T-helper 1 cell treated with Interleukin-12 subunit alpha and Interleukin-12 subunit beta and Interleukin-4 antibody, amounts not matched to agents 30 μg/mL and 1 μg/mL, for 36 hours (primary cell): Measurements from ENCODE around the gene C7orf57.
A peak's percentile ranks its signal among the peaks of the same experiment; 100 is the strongest.

Experiments used
- H3K27ac Mint-ChIP-seq: one replicate; pipeline ENCODE4 v1.8.0; 2021; ENCODE audit warnings: mild to moderate bottlenecking, mixed read lengths
- H3K27me3 Mint-ChIP-seq: one replicate; pipeline ENCODE4 v1.8.0; 2021; ENCODE audit warnings: low read depth, mixed read lengths
- H3K36me3 Mint-ChIP-seq: one replicate; pipeline ENCODE4 v1.8.0; 2021; ENCODE audit warnings: low read depth, mixed read lengths
- H3K4me1 Mint-ChIP-seq: one replicate; pipeline ENCODE4 v1.8.0; 2021; ENCODE audit warnings: low read depth, mixed read lengths
- H3K4me3 Mint-ChIP-seq: one replicate; pipeline ENCODE4 v1.8.0; 2021; ENCODE audit warnings: mild to moderate bottlenecking, moderate library complexity, mixed read lengths
- H3K9me3 Mint-ChIP-seq: one replicate; pipeline ENCODE4 v1.8.0; 2021; ENCODE audit warnings: mixed read lengths

Gene C7orf57

GRCh38 chr7:48085433-48085791 lies 50.1 kb downstream of the C7orf57 start:
- H3K4me3 Mint-ChIP-seq: peak overlapping the region; percentile 41
- H3K9me3 Mint-ChIP-seq: no peaks in the 10 kb centered on the region
- H3K36me3 Mint-ChIP-seq: peaks cover 4% of the 10 kb centered on the region
- H3K4me1 Mint-ChIP-seq: peaks cover 56% of the 10 kb centered on the region
- no peaks in the 10 kb centered on the region for H3K27me3 Mint-ChIP-seq
- H3K27ac Mint-ChIP-seq: peak overlapping the region; percentile 91

GRCh38 chr7:48085942-48086341 lies 50.6 kb downstream of the C7orf57 start:
- Mint-ChIP-seq H3K4me1 (peaks cover 62% of the 10 kb centered on the region), H3K27ac (peak overlapping the region; percentile 91), H3K4me3 (no peak overlapping the region), H3K36me3 (peaks cover 10% of the 10 kb centered on the region), H3K27me3 (no peaks in the 10 kb centered on the region), H3K9me3 (no peaks in the 10 kb centered on the region)

DNA sequence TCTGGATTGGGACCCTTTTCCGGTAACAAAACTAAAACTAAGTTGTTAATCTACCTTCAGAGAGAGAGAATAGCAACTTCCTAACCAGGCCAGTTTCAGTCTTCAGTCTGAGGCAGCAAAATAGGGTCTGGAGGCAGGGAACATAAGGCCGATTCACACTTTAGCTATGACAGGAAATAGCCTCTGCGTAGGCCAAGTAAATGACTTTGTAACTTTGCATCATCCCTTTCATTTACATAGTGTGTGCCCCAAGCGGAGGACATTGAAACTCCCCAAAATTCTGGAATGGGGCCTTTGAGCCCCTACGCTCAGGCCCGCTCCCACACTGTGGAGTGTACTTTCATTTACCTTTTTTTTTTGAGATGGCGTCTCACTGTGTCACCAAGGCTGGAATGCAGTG lies 52.0 kb downstream of the C7orf57 start:
- peaks cover 24% of the 10 kb centered on the region for H3K36me3 Mint-ChIP-seq
- H3K4me3 Mint-ChIP-seq: peak overlapping the region; percentile 49
- no peaks in the 10 kb centered on the region for H3K9me3 Mint-ChIP-seq
- H3K4me1 Mint-ChIP-seq: peaks cover 74% of the 10 kb centered on the region
- no peaks in the 10 kb centered on the region for H3K27me3 Mint-ChIP-seq
- peak overlapping the region; percentile 89 for H3K27ac Mint-ChIP-seq

GRCh38 chr7:48088559-48089045 lies 53.3 kb downstream of the C7orf57 start:
- Mint-ChIP-seq H3K27ac (peak overlapping the region; percentile 92), H3K4me3 (peak overlapping the region; percentile 91), H3K4me1 (peaks cover 70% of the 10 kb centered on the region), H3K9me3 (no peaks in the 10 kb centered on the region), H3K27me3 (no peaks in the 10 kb centered on the region), H3K36me3 (peaks cover 34% of the 10 kb centered on the region)

- peaks cover 40% of the 10 kb centered on the region for H3K36me3 Mint-ChIP-seq
- peaks cover 73% of the 10 kb centered on the region for H3K4me1 Mint-ChIP-seq
- H3K9me3 Mint-ChIP-seq: no peaks in the 10 kb centered on the region
- H3K27me3 Mint-ChIP-seq: no peaks in the 10 kb centered on the region
- peak within 1 kb of the TSS; percentile 92 for H3K27ac Mint-ChIP-seq
- H3K4me3 Mint-ChIP-seq: peak within 1 kb of the TSS; percentile 91
These were observed 54.0 kb downstream of the C7orf57 start, which contains the start of gene UPP1 for GRCh38 chr7:48089046-48090003. Gene UPP1 (plus strand): TSS chr7:48089265. CDS start chr7:48094784, 5,519 bp downstream.

DNA sequence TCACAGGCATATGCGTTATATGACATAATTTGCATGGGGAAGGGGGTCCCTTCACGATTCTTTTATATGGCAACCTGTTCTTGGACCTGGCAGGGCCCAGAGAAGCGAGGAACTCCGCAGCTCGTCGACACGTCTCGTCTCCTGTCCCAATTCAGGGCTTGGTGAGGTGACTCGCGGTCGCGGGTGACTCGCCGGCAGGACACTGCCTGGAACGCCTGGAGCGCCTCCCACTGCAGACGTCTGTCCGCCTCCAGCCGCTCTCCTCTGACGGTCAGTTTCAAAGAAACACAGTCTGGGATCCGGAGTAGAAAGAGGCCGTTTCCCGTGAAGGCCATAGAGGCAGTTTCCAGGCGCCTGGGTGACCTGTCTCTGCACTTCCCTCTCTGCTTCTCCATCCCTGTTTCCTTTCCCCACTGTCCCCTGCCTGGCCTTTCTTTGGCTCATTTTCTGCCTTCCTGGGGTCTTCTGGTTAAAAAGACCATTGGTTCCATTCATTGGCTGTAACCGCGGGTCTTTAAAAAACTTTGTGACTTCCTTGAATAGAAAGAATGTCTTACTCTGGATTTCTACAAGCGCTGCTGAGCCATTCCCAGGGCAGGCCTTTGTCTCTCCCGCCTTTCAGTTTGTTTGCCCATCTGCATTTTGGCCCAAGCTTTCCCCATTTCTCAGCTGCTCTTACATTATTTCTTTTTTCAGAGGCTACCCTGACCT lies 54.9 kb downstream of the C7orf57 start:
- peaks cover 73% of the 10 kb centered on the region for H3K4me1 Mint-ChIP-seq
- H3K27me3 Mint-ChIP-seq: no peaks in the 10 kb centered on the region
- H3K36me3 Mint-ChIP-seq: peaks cover 49% of the 10 kb centered on the region
- no peaks in the 10 kb centered on the region for H3K9me3 Mint-ChIP-seq
- H3K4me3 Mint-ChIP-seq: peak overlapping the region; percentile 91
- peak overlapping the region; percentile 82 for H3K27ac Mint-ChIP-seq

- Mint-ChIP-seq H3K4me3 (peak overlapping the region; percentile 91), H3K27ac (peak overlapping the region; percentile 63), H3K27me3 (no peaks in the 10 kb centered on the region), H3K36me3 (peaks cover 62% of the 10 kb centered on the region), H3K4me1 (peaks cover 69% of the 10 kb centered on the region), H3K9me3 (no peaks in the 10 kb centered on the region)
These were observed 56.4 kb downstream of the C7orf57 start for GRCh38 chr7:48091506-48092433.

DNA sequence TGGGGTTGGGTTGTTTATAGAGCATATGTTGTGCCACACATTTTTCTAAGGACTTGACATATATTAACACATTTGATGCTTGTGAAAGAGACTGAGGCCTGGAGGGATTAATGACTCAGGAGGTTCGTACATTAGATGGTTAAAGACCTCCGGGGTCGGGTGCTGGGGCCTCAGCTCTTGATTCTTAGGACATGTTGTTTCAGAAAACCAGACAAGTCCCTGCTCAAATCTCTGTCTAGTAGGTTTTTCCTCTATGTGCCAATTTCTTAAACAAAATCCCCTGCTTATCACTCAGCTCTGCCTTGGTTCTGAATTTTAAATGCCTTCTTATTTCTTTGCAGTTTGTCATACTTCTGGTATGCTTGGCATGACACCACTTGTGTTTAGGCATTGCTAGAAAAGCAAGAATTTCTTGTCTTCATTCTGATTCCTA lies 59.5 kb downstream of the C7orf57 start:
- no peak overlapping the region for H3K4me3 Mint-ChIP-seq
- no peaks in the 10 kb centered on the region for H3K9me3 Mint-ChIP-seq
- peaks cover 82% of the 10 kb centered on the region for H3K4me1 Mint-ChIP-seq
- peaks cover 88% of the 10 kb centered on the region for H3K36me3 Mint-ChIP-seq
- H3K27ac Mint-ChIP-seq: peak overlapping the region; percentile 79
- H3K27me3 Mint-ChIP-seq: no peaks in the 10 kb centered on the region

GRCh38 chr7:48096273-48096672 lies 60.9 kb downstream of the C7orf57 start:
- peaks cover 77% of the 10 kb centered on the region for H3K36me3 Mint-ChIP-seq
- H3K9me3 Mint-ChIP-seq: no peaks in the 10 kb centered on the region
- H3K4me3 Mint-ChIP-seq: peak overlapping the region; percentile 60
- peak overlapping the region; percentile 81 for H3K27ac Mint-ChIP-seq
- no peaks in the 10 kb centered on the region for H3K27me3 Mint-ChIP-seq
- peaks cover 71% of the 10 kb centered on the region for H3K4me1 Mint-ChIP-seq

DNA sequence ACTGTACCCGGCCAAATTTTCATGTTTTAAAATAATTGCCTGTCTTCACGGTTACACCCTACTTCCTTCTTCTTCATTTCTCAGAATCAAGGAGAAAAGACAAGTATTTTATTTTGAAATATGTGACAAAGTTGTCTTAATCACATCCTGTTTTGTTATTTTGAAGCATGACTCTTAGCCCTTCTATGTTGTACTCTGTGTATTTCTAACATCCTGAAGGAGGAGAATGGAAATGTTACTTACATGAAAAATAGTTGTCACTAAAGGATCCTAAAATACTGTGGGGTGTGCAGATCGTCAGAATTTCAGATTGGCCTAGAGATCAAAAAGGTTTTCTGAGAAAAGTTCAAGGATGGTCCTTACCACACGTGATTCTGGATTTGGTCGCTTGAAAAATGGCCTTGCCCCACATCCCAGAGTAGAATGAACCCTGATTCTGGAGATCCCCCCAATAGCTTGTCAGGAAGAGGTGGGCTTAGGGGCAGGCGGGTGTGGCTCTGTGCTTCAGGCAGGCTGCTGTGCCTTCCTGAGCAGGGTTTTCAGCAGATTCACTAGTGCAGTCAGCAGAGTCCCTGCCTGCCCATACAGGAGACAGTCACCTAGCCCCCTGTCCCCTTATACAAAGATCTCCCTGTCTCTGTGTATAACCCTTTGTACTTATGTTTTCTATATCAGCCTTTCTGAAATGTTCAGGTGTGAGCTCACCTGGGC lies 62.3 kb downstream of the C7orf57 start:
- H3K4me3 Mint-ChIP-seq: peak overlapping the region; percentile 76
- peaks cover 64% of the 10 kb centered on the region for H3K4me1 Mint-ChIP-seq
- H3K27ac Mint-ChIP-seq: peak overlapping the region; percentile 92
- H3K9me3 Mint-ChIP-seq: no peaks in the 10 kb centered on the region
- no peaks in the 10 kb centered on the region for H3K27me3 Mint-ChIP-seq
- peaks cover 74% of the 10 kb centered on the region for H3K36me3 Mint-ChIP-seq

- H3K4me3 Mint-ChIP-seq: peak overlapping the region; percentile 54
- H3K9me3 Mint-ChIP-seq: no peaks in the 10 kb centered on the region
- peak overlapping the region; percentile 92 for H3K27ac Mint-ChIP-seq
- peaks cover 71% of the 10 kb centered on the region for H3K36me3 Mint-ChIP-seq
- no peaks in the 10 kb centered on the region for H3K27me3 Mint-ChIP-seq
- H3K4me1 Mint-ChIP-seq: peaks cover 60% of the 10 kb centered on the region
These were observed 63.5 kb downstream of the C7orf57 start for GRCh38 chr7:48098846-48099245.

GRCh38 chr7:48099781-48100180 lies 64.4 kb downstream of the C7orf57 start:
- Mint-ChIP-seq H3K27ac (peak overlapping the region; percentile 55), H3K4me3 (peak overlapping the region; percentile 33), H3K36me3 (peaks cover 68% of the 10 kb centered on the region), H3K27me3 (no peaks in the 10 kb centered on the region), H3K4me1 (peaks cover 55% of the 10 kb centered on the region), H3K9me3 (no peaks in the 10 kb centered on the region)

DNA sequence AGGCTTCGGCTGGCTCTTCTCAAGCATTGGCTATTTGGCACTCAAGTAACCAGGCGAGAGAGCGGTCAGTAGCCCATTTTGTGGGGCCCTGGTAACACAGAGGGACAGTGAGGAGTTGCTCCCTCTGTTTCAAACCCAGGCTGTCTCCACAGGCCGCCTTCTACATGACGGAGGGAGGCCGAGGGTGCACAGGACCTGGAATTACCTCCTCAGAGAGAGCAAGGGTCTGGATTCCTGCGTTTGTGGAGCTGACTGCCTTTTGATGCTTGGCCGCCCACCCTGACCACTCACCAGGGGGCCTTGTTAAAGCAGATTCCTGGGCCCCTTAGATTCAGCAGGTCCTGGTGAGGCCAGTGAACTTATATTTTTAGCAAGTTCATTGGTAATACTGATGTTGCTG lies 66.0 kb downstream of the C7orf57 start:
- Mint-ChIP-seq H3K4me3 (no peak overlapping the region), H3K9me3 (no peaks in the 10 kb centered on the region), H3K4me1 (peaks cover 43% of the 10 kb centered on the region), H3K36me3 (peaks cover 67% of the 10 kb centered on the region), H3K27me3 (no peaks in the 10 kb centered on the region), H3K27ac (no peak overlapping the region)
